ENCODE data around the gene SECISBP2.

The SECISBP2 gene

GRCh38 chr9:89388084-89388867 lies 70.0 kb downstream of the SECISBP2 start:
- H3K36me3 ChIP-seq (ENCODE audit: low read depth): peaks cover 6% of the 10 kb centered on the region; the same call in 1 of the 2 replicates
- no peak overlapping the region for H3K27ac ChIP-seq (ENCODE audit: poor library complexity, severe bottlenecking)
- H3K4me3 ChIP-seq (ENCODE audit: severe bottlenecking): no peak overlapping the region
- TF ChIP-seq CTCF (IDR thresholded peaks at IDR 0.05; ENCODE audit: poor library complexity, severe bottlenecking): no peak
- peaks cover 9% of the 10 kb centered on the region for H3K4me1 ChIP-seq (ENCODE audit: insufficient read depth, poor library complexity, severe bottlenecking)
- H3K27me3 ChIP-seq (ENCODE audit: insufficient read depth, poor library complexity, severe bottlenecking): no peaks in the 10 kb centered on the region
- H3K9me3 ChIP-seq (ENCODE audit: severe bottlenecking): no peaks in the 10 kb centered on the region
- DNase-seq (ENCODE audit: low spot score) (no peak), ATAC-seq (ENCODE audit: low read depth) (peak; percentile 75)

GRCh38 chr9:89388868-89389177 lies 70.5 kb downstream of the SECISBP2 start:
- no peak overlapping the region for H3K27ac ChIP-seq (ENCODE audit: poor library complexity, severe bottlenecking)
- no peak for TF ChIP-seq CTCF (IDR thresholded peaks at IDR 0.05; ENCODE audit: poor library complexity, severe bottlenecking)
- no peaks in the 10 kb centered on the region for H3K9me3 ChIP-seq (ENCODE audit: severe bottlenecking)
- no peaks in the 10 kb centered on the region for H3K27me3 ChIP-seq (ENCODE audit: insufficient read depth, poor library complexity, severe bottlenecking)
- H3K4me3 ChIP-seq (ENCODE audit: severe bottlenecking): no peak overlapping the region
- DNase-seq (ENCODE audit: low spot score) (no peak), ATAC-seq (ENCODE audit: low read depth) (no peak)
- H3K36me3 ChIP-seq (ENCODE audit: low read depth): peaks cover 6% of the 10 kb centered on the region; the same call in 1 of the 2 replicates
- H3K4me1 ChIP-seq (ENCODE audit: insufficient read depth, poor library complexity, severe bottlenecking): peaks cover 9% of the 10 kb centered on the region

- Histone ChIP-seq H3K4me1 (ENCODE audit: insufficient read depth, poor library complexity, severe bottlenecking) (peaks cover 9% of the 10 kb centered on the region), H3K9me3 (ENCODE audit: severe bottlenecking) (no peaks in the 10 kb centered on the region), H3K27ac (ENCODE audit: poor library complexity, severe bottlenecking) (no peak overlapping the region), H3K27me3 (ENCODE audit: insufficient read depth, poor library complexity, severe bottlenecking) (no peaks in the 10 kb centered on the region), H3K4me3 (ENCODE audit: severe bottlenecking) (no peak overlapping the region), H3K36me3 (ENCODE audit: low read depth) (peaks cover 6% of the 10 kb centered on the region; the same call in 1 of the 2 replicates)
- ATAC-seq (ENCODE audit: low read depth) (no peak), DNase-seq (ENCODE audit: low spot score) (no peak)
- TF ChIP-seq CTCF (IDR thresholded peaks at IDR 0.05; ENCODE audit: poor library complexity, severe bottlenecking): no peak
Observed at GRCh38 chr9:89390068-89390555, 71.8 kb downstream of the SECISBP2 start.

- Histone ChIP-seq H3K4me1 (ENCODE audit: insufficient read depth, poor library complexity, severe bottlenecking) (peaks cover 9% of the 10 kb centered on the region), H3K36me3 (ENCODE audit: low read depth) (peaks cover 6% of the 10 kb centered on the region; the same call in 1 of the 2 replicates), H3K4me3 (ENCODE audit: severe bottlenecking) (no peak overlapping the region), H3K27ac (ENCODE audit: poor library complexity, severe bottlenecking) (no peak overlapping the region), H3K9me3 (ENCODE audit: severe bottlenecking) (no peaks in the 10 kb centered on the region), H3K27me3 (ENCODE audit: insufficient read depth, poor library complexity, severe bottlenecking) (no peaks in the 10 kb centered on the region)
- no peak for DNase-seq (ENCODE audit: low spot score)
- ATAC-seq (ENCODE audit: low read depth): no peak
- no peak for TF ChIP-seq CTCF (IDR thresholded peaks at IDR 0.05; ENCODE audit: poor library complexity, severe bottlenecking)
Observed at GRCh38 chr9:89390578-89391116, 72.3 kb downstream of the SECISBP2 start.

- Histone ChIP-seq H3K4me1 (ENCODE audit: insufficient read depth, poor library complexity, severe bottlenecking) (peaks cover 8% of the 10 kb centered on the region), H3K9me3 (ENCODE audit: severe bottlenecking) (no peaks in the 10 kb centered on the region), H3K4me3 (ENCODE audit: severe bottlenecking) (no peak overlapping the region), H3K27me3 (ENCODE audit: insufficient read depth, poor library complexity, severe bottlenecking) (no peaks in the 10 kb centered on the region), H3K27ac (ENCODE audit: poor library complexity, severe bottlenecking) (no peak overlapping the region), H3K36me3 (ENCODE audit: low read depth) (peaks cover 2% of the 10 kb centered on the region; the same call in 1 of the 2 replicates)
- no peak for TF ChIP-seq CTCF (IDR thresholded peaks at IDR 0.05; ENCODE audit: poor library complexity, severe bottlenecking)
- ATAC-seq (ENCODE audit: low read depth) (no peak), DNase-seq (ENCODE audit: low spot score) (no peak)
Observed at GRCh38 chr9:89391585-89391984, 73.3 kb downstream of the SECISBP2 start.

Data from RWPE2 (cell line).